ENCODE data around the gene ZFAND4. TPM values are rescaled to one million over a fixed set of nuclear protein-coding genes. Genes with fewer than 3 reads are reported as not detected.

ZFAND4 gene
- total RNA-seq, 1 experiment from 2014 or later = 17.2 TPM

GRCh38 chr10:45591280-45591679 is 81.3 kb downstream of the ZFAND4 start:
- Histone ChIP-seq H4K8ac (replicated peaks; ENCODE audit: insufficient read length, low read depth, low read length) (no peak overlapping the region), H3K9ac (ENCODE audit: extremely low read depth, insufficient read length, low read length) (no peak overlapping the region), H3K4me1 (ENCODE audit: insufficient read depth, low read length) (0 out of 2 replicates have a peak, but pooled peaks cover 2% of the 10 kb centered on the region), H3K18ac (ENCODE audit: insufficient read length, low read depth, low read length) (no peak overlapping the region), H3K4ac (ENCODE audit: low read depth, low read length) (no peak overlapping the region), H2AK5ac (ENCODE audit: insufficient read length, low read length) (no peak overlapping the region), H4K5ac (ENCODE audit: insufficient read length, low read depth, low read length) (no peak overlapping the region), H3K79me2 (ENCODE audit: insufficient read depth, low read length) (no peaks in the 10 kb centered on the region), H3K56ac (ENCODE audit: insufficient read length, low read depth, low read length) (no peak overlapping the region), H3T11ph (ENCODE audit: low read length) (no peak overlapping the region), H2BK20ac (ENCODE audit: low read depth, low read length, poor library complexity, severe bottlenecking) (no peak overlapping the region), H3K14ac (ENCODE audit: insufficient read depth, low read length) (no peak overlapping the region), H3K23ac (ENCODE audit: insufficient read length, low read depth, low read length) (no peak overlapping the region), H2BK120ac (ENCODE audit: low read depth, low read length, poor library complexity, severe bottlenecking) (no peak overlapping the region), H3K4me2 (ENCODE audit: insufficient read depth, insufficient read length, low read length) (no peak overlapping the region), H2BK12ac (ENCODE audit: insufficient read length, low read depth, low read length) (no peak overlapping the region), H3K9me3 (ENCODE audit: control insufficient read depth, low read depth, low read length) (no peaks in the 10 kb centered on the region), H3K27ac (ENCODE audit: insufficient read length, low read depth, low read length) (no peak overlapping the region), H3K27me3 (ENCODE audit: insufficient read depth, low read length) (no peaks in the 10 kb centered on the region), H4K91ac (ENCODE audit: insufficient read length, low read depth, low read length) (no peak overlapping the region), H4K20me1 (ENCODE audit: control insufficient read depth, insufficient read depth, insufficient read length) (no peaks in the 10 kb centered on the region), H2AFZ (ENCODE audit: low read length) (no peak overlapping the region), H3K23me2 (ENCODE audit: insufficient read length, low read depth, low read length, poor library complexity, severe bottlenecking) (no peaks in the 10 kb centered on the region), H2BK15ac (ENCODE audit: low read depth, low read length) (no peak overlapping the region), H2BK5ac (ENCODE audit: insufficient read length, low read length) (no peak overlapping the region), H3K79me1 (ENCODE audit: insufficient read depth, low read depth, low read length, poor library complexity, severe bottlenecking) (no peaks in the 10 kb centered on the region)
- no peak for DNase-seq
- H3K4me1 Mint-ChIP-seq = peaks cover 15 to 16% of the 10 kb centered on the region in 2 experiments
- H3K9me3 Mint-ChIP-seq = peaks cover 5 to 7% of the 10 kb centered on the region in 2 experiments; a peak in 3 of 5 replicates
- TF ChIP-seq CTCF (conservative IDR thresholded peaks at IDR 0.05) = no peak
- WGBS (ENCODE audit: extremely low coverage, insufficient read length, low lambda C conversion rate) = no CpG with 5 or more reads among the region's 2 CpGs
- H3K27ac Mint-ChIP-seq = no peak overlapping the region; a peak in 1 of 7 replicates
- H3K27me3 Mint-ChIP-seq (ENCODE audit: low read depth) = peaks cover 13% of the 10 kb centered on the region
- H3K36me3 Mint-ChIP-seq (ENCODE audit: insufficient read depth in 1 of 3, low read depth in 3 of 3) = peaks cover 0 to 5% (median 1%) of the 10 kb centered on the region in 3 experiments; a peak in 3 of 7 replicates
- no peak overlapping the region for H3K4me3 Mint-ChIP-seq

Data from H9 (cell line).